Mesothelial cell of epicardium (in vitro differentiated cells): ENCODE data around the gene FBXL15. TPM values are rescaled to one million over a fixed set of nuclear protein-coding genes. Genes with fewer than 3 reads are reported as not detected.

Experiments
- DNase-seq, 2 experiments: peaks; one replicate each; pipeline ENCODE4 v3.0.0; 2021; ENCODE audit warnings: low spot score in 2 of 2; ENCODE audit not compliant: unreplicated experiment in 2 of 2
- H3K27ac Mint-ChIP-seq: 2 replicates; pipeline ENCODE4 v1.8.0; 2021; ENCODE audit warnings: mixed read lengths
- H3K27me3 Mint-ChIP-seq: 2 replicates; pipeline ENCODE4 v1.8.0; 2021; ENCODE audit warnings: low read depth, mixed read lengths
- H3K36me3 Mint-ChIP-seq: 2 replicates; pipeline ENCODE4 v1.8.0; 2021; ENCODE audit warnings: mixed read lengths
- H3K4me1 Mint-ChIP-seq: 2 replicates; pipeline ENCODE4 v1.8.0; 2021; ENCODE audit warnings: mixed read lengths
- H3K4me3 Mint-ChIP-seq: 2 replicates; pipeline ENCODE4 v1.8.0; 2021; ENCODE audit warnings: mild to moderate bottlenecking, moderate library complexity, mixed read lengths
- H3K9me3 Mint-ChIP-seq: 2 replicates; pipeline ENCODE4 v1.8.0; 2021; ENCODE audit warnings: mixed read lengths
- total RNA-seq: library from RNA; stranded (reverse); gene quantifications from 3 replicates; pipeline ENCODE4 v1.2.1, GENCODE V29; 2021
- TF ChIP-seq, protein P1 (sequence below): fragments of 200-600 bp; sonication (generic); IDR thresholded peaks from one replicate; pipeline ENCODE4 v1.5.0; 2021; ENCODE audit warnings: antibody characterized with exemption; ENCODE audit not compliant: unreplicated experiment

FBXL15 gene
- total RNA-seq, 1 donor from 2014 or later = 11.7 TPM

DNA sequence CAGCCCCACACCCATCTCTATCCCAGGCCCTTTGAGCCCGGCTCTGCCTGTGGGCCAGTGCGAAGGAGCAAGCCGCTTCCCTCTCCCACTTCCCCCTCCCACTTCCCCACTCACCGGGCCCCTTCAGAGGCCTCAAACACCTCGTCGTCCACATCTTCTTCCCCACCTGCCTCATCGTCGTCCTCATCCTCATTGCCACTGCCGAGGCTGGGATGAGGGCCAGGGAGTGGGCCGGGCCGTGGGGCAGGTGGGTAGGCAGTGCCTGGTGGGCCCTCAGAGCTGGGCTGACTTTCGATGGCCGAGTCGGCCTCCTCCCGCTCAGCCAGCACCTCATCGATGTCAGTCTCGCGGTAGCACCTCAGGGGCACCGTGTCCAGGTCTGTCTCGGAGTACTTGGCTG is 5.9 kb upstream of the FBXL15 start:
- TF ChIP-seq, protein P1, sequence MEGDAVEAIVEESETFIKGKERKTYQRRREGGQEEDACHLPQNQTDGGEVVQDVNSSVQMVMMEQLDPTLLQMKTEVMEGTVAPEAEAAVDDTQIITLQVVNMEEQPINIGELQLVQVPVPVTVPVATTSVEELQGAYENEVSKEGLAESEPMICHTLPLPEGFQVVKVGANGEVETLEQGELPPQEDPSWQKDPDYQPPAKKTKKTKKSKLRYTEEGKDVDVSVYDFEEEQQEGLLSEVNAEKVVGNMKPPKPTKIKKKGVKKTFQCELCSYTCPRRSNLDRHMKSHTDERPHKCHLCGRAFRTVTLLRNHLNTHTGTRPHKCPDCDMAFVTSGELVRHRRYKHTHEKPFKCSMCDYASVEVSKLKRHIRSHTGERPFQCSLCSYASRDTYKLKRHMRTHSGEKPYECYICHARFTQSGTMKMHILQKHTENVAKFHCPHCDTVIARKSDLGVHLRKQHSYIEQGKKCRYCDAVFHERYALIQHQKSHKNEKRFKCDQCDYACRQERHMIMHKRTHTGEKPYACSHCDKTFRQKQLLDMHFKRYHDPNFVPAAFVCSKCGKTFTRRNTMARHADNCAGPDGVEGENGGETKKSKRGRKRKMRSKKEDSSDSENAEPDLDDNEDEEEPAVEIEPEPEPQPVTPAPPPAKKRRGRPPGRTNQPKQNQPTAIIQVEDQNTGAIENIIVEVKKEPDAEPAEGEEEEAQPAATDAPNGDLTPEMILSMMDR = no peak
- no peak for DNase-seq
- H3K36me3 Mint-ChIP-seq = no peaks in the 10 kb centered on the region
- H3K27me3 Mint-ChIP-seq = peaks cover 91% of the 10 kb centered on the region
- no peaks in the 10 kb centered on the region for H3K9me3 Mint-ChIP-seq
- H3K4me3 Mint-ChIP-seq = no peak overlapping the region
- H3K27ac Mint-ChIP-seq = no peak overlapping the region
- H3K4me1 Mint-ChIP-seq = peaks cover 22% of the 10 kb centered on the region

DNA sequence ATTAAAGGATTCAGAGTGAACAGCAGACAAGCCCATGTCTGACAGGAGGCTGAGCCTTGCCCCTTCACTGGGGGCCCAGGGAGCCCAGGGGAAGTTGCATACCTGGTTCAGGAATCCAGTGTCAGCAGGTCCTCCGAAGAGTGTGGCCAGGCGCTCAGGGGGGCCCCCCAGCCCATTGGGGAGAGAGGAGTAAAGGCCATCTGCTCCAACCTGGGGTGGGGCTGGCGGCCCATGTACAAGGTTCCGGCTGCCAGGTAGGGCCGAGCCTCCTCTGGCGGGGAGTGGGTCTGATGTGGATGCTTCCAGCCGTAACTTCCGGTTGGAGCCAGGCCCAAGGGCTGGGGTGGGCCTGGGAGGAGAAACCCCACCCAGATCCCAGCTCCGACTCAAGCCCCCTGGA is 4.4 kb upstream of the FBXL15 start:
- no peak overlapping the region for H3K27ac Mint-ChIP-seq
- no peaks in the 10 kb centered on the region for H3K36me3 Mint-ChIP-seq
- TF ChIP-seq, protein P1 = no peak
- no peak for DNase-seq
- peaks cover 23% of the 10 kb centered on the region for H3K4me1 Mint-ChIP-seq
- H3K27me3 Mint-ChIP-seq = peaks cover 80% of the 10 kb centered on the region
- no peak overlapping the region for H3K4me3 Mint-ChIP-seq
- H3K9me3 Mint-ChIP-seq = no peaks in the 10 kb centered on the region

DNA sequence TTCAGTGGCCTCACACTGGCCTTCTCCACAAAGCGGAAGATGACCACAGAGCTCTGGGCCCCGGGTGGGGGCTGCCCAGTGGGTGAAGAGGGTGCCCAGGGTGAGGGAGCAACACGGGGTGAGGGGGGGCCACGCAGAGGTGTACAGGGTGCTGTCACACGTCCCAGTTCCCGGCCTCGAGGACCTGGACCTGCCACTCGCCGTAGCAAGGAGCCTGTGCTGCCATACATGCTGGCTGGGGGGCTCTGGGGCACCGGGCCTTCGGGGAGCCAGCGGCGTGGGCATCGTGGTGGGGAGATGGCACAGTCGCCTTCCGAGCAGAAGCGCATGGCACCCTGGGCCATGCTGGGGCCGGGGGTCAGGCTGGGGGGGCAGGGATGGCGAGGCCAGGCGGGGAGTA is 3.9 kb upstream of the FBXL15 start:
- TF ChIP-seq, protein P1 = no peak
- no peaks in the 10 kb centered on the region for H3K9me3 Mint-ChIP-seq
- DNase-seq = no peak
- no peaks in the 10 kb centered on the region for H3K36me3 Mint-ChIP-seq
- H3K27me3 Mint-ChIP-seq = peaks cover 75% of the 10 kb centered on the region
- H3K27ac Mint-ChIP-seq = no peak overlapping the region
- peaks cover 20% of the 10 kb centered on the region for H3K4me1 Mint-ChIP-seq
- no peak overlapping the region for H3K4me3 Mint-ChIP-seq

DNA sequence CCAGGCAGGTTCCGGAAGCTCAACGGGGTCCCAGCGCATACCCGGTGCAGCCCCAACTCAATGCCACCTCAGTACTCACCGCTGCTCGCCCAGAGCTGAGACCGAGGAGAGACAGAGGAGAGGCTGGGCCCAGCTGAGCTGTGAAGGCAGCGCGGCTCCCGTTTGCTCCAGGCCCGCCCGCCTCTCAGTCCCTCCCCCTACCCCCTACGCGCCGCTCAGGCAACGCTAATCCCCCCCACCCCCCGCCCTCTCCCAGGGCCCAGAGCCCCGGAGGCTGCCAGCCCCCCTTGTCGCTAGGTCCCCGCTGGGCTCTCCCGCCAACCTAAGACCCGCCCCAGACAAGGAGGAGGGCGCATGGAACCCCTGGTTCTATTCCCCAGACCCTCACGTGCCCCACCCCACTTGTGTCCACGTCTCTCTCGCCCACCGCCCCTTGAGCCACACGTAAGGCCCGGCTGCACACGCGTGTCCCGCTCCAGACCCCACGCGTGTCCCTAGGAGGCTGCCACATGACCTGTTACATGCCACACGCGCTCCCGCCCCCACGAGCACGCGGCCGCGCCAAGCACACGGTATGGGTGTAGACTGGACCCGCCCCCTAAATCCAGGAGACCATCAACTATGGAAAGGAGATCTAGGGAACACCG is 1.9 kb upstream of the FBXL15 start, which contains the start of gene PSD:
Gene PSD (minus strand): TSS at position 164 of the 647 bp plus-strand sequence. CDS start 1,747 bp downstream, outside the sequence.
- TF ChIP-seq, protein P1 = no peak
- Mint-ChIP-seq H3K27ac (peak within 1 kb of the TSS; percentile 50), H3K9me3 (no peaks in the 10 kb centered on the region), H3K4me3 (peak within 1 kb of the TSS; percentile 93), H3K4me1 (peaks cover 31% of the 10 kb centered on the region), H3K27me3 (peaks cover 55% of the 10 kb centered on the region), H3K36me3 (no peaks in the 10 kb centered on the region)
- DNase-seq = no peak

DNA sequence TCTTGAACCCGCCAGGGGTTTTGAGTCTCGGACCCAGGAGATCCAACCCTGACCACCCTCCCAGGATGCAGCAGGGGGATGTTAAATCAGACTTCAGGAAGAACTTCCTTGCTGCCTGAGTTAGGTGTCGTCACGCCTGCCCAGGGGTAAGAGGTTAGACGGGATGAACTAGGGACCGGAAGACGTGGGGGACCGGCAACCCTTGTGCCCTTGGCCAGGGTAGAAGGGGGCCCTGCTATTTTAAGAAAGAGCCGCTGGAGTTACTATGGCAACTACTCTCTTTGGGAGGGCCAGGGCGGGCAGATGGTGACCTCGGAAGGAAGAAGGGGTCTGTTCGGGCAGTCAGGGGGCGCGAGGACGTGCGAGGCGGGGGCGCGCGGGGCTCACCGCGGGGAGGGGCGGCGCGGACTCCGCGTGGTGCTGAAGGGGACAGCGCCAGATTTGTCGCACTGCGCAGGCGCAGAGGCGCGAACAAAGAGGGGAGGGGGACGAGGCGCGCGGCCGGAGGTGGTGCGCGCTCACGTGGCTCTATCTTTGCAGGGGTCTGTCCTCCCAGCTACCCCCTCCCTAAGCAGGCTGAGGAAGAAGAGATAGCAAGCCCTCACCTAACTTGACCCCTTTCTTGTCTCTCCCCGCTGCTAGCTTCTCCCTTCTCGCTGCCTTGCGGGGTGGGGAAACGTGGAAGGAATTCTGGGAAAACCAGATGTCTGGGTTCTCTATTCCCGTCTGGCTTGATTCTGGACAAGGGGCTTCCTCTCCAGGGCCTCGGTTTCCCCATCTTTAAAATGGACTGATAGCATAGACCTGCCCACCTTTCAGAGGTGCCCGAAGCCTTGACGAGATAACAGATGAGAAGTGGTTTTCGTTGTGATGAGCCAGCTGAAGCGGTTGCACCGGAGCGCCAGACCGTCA is 1.1 kb upstream of the FBXL15 start:
- no peaks in the 10 kb centered on the region for H3K36me3 Mint-ChIP-seq
- TF ChIP-seq, protein P1 = no peak
- H3K9me3 Mint-ChIP-seq = no peaks in the 10 kb centered on the region
- H3K4me1 Mint-ChIP-seq = peaks cover 31% of the 10 kb centered on the region
- H3K4me3 Mint-ChIP-seq = peak overlapping the region; percentile 93
- DNase-seq = peak; percentile 68 to 90
- peaks cover 47% of the 10 kb centered on the region for H3K27me3 Mint-ChIP-seq
- H3K27ac Mint-ChIP-seq = peak overlapping the region; percentile 98
